Stimulated activated CD4-positive, alpha-beta T cell treated with anti-CD3 and anti-CD28 coated beads, Interleukin-4, amount 100 ng/mL, for 48 hours (primary cell): ENCODE results near the gene ZNF780B.
A peak's percentile ranks its signal among the peaks of the same experiment; 100 is the strongest.
"Not testable (repeated sequence)": the region's sequence is repeated elsewhere in the genome, so short reads cannot be mapped to it uniquely, and the experiment has no call there.

Experiments used
- DNase-seq, 2 donors: peaks; one replicate each; pipeline ENCODE4 v3.0.0-alpha.2; 2020; ENCODE audit warnings: low read depth in 2 of 2

The ZNF780B gene

GRCh38 chr19:40055832-40056504, at the start of gene ZNF780B:
Gene ZNF780B, minus strand, starts transcription at chr19:40056231. Its CDS starts 5,899 bp downstream, at chr19:40050332.
- peak; percentile 44 to 61 for DNase-seq

- DNase-seq = no peak
These were observed 48.7 kb upstream of the ZNF780B start for GRCh38 chr19:40104754-40105153.

GRCh38 chr19:40103600-40103999, 47.6 kb upstream of the ZNF780B start:
- no peak for DNase-seq

GRCh38 chr19:40101813-40102212, 45.8 kb upstream of the ZNF780B start:
- no peak for DNase-seq

- no peak for DNase-seq
These were observed 37.4 kb upstream of the ZNF780B start for GRCh38 chr19:40093416-40093815.

GRCh38 chr19:40091205-40092129, 35.4 kb upstream of the ZNF780B start:
- no peak for DNase-seq

GRCh38 chr19:40090241-40091204, 34.5 kb upstream of the ZNF780B start, which contains the start of gene ZNF780A:
Gene ZNF780A, minus strand, starts transcription at chr19:40090943. Its CDS starts 6,190 bp downstream, at chr19:40084753.
- DNase-seq = peak; percentile 51 to 72

GRCh38 chr19:40089462-40089861, 33.4 kb upstream of the ZNF780B start:
- DNase-seq = no peak

GRCh38 chr19:40088299-40089047, 32.4 kb upstream of the ZNF780B start:
- DNase-seq = no peak

- no peak for DNase-seq
These were observed 28.9 kb upstream of the ZNF780B start for GRCh38 chr19:40084948-40085347.

- no peak for DNase-seq
These were observed 25.4 kb upstream of the ZNF780B start for GRCh38 chr19:40081411-40081810.

- DNase-seq = no peak
These were observed 24.3 kb upstream of the ZNF780B start for GRCh38 chr19:40080289-40080688.

- no peak for DNase-seq
These were observed 22.3 kb upstream of the ZNF780B start for GRCh38 chr19:40078377-40078776.

- DNase-seq = no peak
These were observed 14.0 kb upstream of the ZNF780B start for GRCh38 chr19:40070058-40070457.

- no peak for DNase-seq
These were observed 3.6 kb upstream of the ZNF780B start for GRCh38 chr19:40059624-40060023.

- DNase-seq = no peak
These were observed 1.1 kb upstream of the ZNF780B start for GRCh38 chr19:40057166-40057565.

- no peak for DNase-seq
These were observed 474 bp upstream of the ZNF780B start for GRCh38 chr19:40056505-40056904.

- no peak for DNase-seq
These were observed 982 bp downstream of the ZNF780B start for GRCh38 chr19:40055049-40055448.

GRCh38 chr19:40054632-40055031, 1.4 kb downstream of the ZNF780B start:
- no peak for DNase-seq

GRCh38 chr19:40053491-40053890, 2.5 kb downstream of the ZNF780B start:
- DNase-seq = no peak

- DNase-seq = not testable (repeated sequence)
These were observed 14.3 kb downstream of the ZNF780B start for GRCh38 chr19:40041718-40042117.
